GM21786 (cell line): ENCODE measurements around the gene ZGLP1.

Experiments used
- ATAC-seq: cut with Tn5 transposase; IDR thresholded peaks from one replicate; pipeline ENCODE4 v1.9.1; 2021; ENCODE audit not compliant: unreplicated experiment

ZGLP1 gene

DNA sequence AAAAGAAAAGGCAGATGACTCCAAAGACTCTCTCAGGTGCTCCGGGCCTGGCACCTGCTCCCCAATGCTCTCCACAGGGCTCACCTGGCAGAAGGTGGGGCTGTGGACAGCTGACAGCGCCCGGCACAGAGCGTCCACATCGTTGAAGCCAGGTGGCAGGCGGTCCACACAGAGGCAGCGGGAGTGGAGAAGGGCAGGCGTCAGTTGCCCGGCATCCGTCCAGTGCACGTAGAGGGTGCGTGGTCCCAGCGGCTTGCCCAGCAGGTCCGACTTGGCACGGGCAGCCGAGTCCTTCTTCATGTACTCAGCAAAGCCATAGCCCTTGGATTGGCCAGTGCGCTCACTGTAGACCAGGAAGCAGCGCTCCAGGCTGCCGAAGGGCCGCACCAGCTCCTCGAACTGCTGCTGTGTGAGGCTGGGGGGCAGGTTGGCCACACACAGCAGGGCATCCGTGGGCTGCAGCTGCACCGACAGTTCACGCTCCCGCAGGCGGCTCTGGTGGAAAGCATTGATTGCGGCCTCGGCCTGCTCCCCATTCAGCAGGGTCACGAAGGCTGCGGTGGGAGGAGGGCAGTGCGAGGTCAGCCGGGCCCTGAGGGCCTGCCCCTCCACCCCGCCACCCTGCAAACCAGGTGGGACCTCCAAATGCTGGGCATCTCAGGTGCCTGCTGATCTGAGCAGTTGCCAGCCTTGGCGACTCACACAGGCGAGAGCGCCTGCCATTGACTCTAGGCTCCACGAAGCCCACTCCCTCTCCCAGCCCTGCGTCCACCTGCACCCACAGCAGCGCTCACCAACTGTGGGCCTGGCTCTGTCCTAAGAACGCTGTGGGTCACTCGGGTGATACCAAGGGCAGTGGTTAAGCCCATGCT lies 19.2 kb upstream of the ZGLP1 start:
- no peak for ATAC-seq

DNA sequence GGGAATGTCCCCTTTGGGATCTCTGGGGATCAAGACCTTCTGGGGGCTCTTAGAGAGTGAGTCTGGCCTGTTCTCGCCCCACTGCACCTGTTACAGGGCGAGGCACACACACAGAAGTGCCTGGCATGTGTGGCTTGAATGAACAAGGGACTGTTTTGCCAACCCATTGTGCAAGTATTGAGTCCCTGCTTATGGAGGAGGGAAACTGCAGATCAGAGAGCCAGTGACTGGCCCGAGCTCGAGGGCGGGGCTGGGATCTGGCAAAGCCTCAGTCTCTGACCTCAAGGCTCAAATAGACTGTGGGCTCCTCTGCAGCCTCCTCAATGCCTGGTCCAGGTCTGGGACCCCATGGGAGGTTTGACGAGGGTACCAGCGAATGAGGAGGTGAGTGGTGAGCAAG lies 18.2 kb upstream of the ZGLP1 start:
- ATAC-seq, result no peak

DNA sequence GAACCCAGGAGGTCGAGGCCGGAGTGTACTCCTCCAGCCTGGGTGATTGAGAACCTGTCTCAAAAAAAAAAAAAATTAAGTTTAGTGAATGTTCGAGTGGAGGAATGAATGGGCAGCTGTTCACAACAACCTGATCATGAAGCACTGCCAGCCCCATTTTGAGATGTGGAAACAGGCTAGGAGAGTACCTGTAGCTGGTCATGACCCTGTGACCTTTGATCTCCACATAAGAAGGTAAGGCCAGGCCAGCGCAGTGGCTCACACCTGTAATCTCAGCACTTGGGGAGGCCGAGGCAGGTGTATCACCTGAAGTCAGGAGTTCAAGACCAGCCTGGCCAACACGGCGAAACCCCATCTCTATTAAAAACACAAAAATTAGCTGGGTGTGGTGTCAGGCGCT lies 16.1 kb upstream of the ZGLP1 start:
- ATAC-seq, result no peak

GRCh38 chr19:10321874-10322835 lies 12.5 kb upstream of the ZGLP1 start:
- no peak for ATAC-seq

- ATAC-seq, result no peak
Observed at GRCh38 chr19:10321417-10321797, 11.8 kb upstream of the ZGLP1 start.

- no peak for ATAC-seq
Observed at GRCh38 chr19:10320602-10321416, 11.2 kb upstream of the ZGLP1 start.

- no peak for ATAC-seq
Observed at GRCh38 chr19:10318807-10319682, 9.4 kb upstream of the ZGLP1 start.

- no peak for ATAC-seq
Observed at GRCh38 chr19:10317857-10318462, 8.3 kb upstream of the ZGLP1 start.

DNA sequence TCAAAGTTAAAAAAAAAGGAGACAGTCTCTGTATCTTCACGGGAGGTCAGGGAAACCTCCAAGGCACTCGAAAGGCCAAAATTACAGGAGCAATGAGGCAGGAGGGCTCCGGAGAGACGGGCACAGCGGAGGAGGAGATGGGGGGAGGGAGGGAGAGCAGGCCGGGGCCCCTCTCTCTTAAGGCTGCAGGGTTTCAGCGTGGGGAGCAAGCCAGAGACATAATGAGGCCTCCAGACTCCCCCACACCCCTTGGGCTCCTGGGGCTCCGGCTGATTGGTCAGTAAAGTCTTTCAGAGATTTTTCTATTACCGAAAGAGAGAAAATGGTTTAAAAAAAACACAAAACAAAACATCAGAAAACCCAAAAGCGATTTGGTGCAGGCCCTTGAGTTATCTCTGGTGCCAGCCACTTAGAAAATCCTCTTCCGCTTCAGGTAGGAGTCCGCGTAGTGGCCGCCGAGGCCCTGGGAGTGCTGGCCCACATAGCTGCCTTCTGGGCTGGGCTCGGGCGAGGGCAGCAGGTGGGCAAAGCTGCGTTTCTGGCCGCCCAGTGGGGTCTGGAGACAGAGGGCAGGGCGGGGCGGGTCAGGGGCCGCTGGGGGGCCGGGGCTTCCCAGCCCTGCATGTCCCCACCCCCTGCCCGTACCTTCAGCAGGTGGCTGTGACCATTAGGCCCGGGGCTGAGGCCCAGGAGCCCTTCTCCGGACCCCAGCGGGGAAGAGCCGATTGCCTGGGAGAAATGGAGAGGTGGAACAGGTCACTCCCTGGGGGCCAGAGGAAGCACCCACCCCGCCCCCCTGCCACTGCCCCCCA lies 7.6 kb upstream of the ZGLP1 start:
- no peak for ATAC-seq

DNA sequence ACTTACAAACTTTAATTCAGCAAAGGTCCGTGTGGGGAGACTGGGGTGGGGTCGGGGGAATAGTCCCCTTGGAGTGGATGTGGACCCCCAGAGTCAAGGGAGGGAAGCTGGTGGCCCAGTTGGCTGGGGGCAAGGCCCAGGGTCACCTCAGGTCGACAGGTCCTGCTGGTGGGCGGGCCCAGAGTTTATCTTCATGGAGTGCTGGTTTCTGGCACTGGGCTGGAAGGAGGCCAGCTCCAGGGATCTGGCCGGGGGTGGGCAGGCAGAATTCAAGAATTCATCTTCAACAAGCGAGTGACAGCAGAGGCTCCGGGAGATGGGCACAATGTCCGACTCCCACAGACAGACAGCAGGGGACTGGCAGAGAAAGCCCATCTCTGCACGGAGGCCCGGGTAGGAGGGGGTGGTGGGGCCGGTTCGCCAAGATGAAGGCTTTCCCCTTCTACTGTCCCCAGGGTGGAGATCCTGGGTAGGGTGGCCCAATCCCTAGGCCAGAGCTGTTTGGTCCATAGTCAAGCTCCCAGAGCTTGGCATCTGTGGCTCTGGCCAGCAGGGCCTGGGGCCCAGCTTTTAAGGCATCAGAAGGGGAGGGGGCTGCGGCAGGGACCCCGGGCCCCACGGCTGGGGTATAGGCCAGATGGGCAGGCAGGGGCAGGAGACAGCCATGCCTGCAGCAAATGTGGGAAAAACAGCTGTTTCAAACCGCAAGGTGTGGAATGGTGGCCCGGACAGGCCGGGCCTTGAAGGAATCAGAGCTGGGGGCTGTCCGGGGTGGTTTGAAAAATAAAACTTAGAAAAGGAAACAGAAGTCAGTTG lies 6.8 kb upstream of the ZGLP1 start:
- no peak for ATAC-seq

DNA sequence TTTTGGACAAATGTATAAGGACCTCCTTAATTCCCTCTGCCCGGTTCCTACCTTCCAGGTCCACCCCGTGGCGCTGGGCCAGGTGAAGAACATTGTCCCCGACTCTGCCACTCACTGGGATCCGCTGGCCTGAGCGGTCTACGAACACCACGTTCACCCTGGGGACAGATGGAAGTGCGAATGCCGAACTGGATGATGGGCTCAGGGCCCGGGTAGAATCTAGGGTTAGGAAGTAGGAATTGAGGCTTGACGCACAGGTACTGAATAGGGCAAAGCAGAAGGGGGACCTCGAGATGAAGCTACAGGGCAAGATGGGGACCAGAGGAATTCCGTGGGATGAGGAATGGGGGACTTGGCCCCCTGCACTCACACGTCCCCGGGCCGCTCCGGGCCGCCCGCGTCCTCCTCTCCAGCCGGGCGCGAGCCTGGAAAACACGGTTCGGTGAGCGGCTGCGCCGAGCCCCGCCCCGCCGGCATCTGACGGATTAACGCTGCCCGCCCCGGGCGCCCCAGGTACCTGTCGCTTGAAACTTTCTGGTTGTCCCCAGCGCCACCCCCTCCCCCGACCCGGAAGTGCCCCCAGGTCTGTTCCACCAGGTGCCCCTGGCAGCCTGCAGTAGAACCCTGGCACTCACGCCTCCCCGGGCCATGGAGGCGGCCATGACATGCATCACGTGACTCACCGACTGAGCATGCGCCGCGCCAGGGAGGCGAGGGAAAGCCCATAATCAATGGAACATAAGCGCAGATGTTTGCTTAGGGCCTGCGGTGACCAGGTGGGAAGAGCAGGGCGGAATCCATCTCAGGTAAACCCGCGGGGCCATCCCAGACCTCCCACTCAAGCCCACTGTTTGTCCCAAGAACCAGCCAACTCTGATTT lies 6.0 kb upstream of the ZGLP1 start, which contains the start of gene FDX2:
Gene FDX2 (minus strand): TSS at position 681 of the 880 bp plus-strand sequence. CDS start 19 bp downstream, at position 662.
- ATAC-seq, result no peak

DNA sequence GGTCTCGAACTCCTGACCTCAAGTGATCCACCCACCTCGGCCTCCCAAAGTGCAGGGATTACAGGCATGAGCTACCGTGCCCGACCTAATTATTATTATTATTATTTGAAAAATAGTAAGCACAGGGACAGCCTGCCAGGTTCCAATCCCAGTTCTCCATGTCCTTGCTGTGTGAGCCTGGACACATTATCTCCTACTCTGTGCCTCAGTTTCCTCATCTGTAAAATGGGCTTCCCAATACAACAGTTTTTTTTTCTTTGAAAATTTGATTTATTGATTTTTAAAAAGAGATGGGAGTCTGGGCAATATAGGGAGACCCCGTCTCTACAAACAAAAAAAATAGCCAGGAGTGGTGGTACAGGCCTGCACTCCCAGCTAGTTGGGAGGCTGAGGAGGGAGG lies 3.3 kb downstream of the ZGLP1 start:
- no peak for ATAC-seq

DNA sequence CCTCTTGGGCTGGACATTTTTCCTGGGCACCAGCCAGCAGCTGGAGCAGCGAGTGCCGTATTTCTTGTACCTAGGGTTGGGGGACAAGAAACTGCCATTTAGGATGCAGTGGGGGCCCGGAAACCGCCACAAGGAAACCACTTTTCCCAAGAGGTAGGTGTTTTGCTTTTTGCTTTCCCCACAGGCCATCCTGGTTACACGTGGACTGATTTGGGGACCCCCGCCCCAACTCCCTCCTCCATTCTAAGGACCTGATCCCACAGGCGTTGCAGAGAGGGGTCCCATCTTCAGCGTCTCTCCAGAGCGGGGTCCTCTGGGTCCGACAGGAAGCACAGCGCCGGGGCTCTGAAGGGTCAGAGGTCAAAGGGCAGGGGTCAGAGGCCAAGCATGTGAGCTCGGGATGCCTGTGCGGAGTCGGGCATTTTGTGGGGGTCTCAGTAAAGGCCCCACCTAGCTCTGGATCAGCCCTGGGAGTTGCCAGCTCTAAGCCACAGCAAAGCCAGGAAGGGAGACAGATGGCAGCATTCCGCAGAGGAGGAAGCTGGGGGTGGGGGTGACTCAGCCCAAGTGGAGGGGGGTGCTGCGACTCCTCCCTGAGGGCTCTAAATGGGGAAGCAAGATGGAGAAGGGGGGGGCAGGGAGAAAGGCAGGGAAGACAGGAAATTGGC lies 4.3 kb downstream of the ZGLP1 start:
- ATAC-seq, result no peak

GRCh38 chr19:10299545-10300458 lies 9.8 kb downstream of the ZGLP1 start:
- ATAC-seq, result no peak

DNA sequence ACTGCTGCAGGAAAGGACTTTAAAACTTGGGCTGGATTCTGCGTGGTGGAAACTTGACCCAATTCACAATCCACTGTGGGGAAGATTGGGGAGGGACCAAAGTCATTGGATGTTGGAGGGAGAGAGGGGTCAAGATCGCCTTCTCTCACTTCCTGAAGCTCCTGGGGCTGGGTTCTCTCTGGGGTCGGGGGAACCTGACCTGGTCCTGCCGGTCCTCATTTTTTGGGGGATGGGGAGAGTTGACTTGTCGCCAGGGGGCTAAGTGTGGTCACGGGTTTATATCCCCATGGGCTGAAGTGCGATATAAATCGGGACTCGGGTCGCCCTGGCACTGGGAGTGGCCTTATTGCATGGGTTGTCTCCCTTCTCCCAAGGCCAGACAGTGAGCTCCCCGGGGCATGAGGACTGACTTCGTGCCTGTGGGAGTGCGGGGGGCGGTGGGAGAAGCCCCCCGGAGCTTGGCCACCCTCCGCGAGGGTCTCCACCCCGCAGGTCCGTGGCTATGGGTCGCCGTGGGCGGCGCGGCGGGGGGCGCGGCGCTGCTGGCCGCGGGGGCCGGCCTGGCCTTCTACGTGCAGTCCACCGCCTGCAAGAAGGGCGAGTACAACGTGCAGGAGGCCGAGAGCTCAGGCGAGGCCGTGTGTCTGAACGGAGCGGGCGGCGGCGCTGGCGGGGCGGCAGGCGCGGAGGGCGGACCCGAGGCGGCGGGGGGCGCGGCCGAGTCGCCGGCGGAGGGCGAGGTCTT lies 13.6 kb downstream of the ZGLP1 start:
- ATAC-seq, result no peak
